B cell (primary cell): ENCODE measurements around the gene MORN1. TPM values are rescaled to one million over a fixed set of nuclear protein-coding genes. Genes with fewer than 3 reads are reported as not detected.
A peak's percentile ranks its signal among the peaks of the same experiment; 100 is the strongest.

ENCODE experiments used
- ATAC-seq: fragments of 200-7000 bp; cut with Tn5 transposase; one replicate; pipeline ENCODE4 v1.10.0; 2021; ENCODE audit warnings: low read depth, mild to moderate bottlenecking, moderate number of reproducible peaks, moderate library complexity
- CTCF ChIA-PET: fragments of 350-600 bp; sonication (Branson Sonifier 250); formaldehyde crosslinking; loops from one replicate; lab custom pipeline; 2021; ENCODE audit warnings: antibody characterized with exemption, inconsistent platforms; lab: Charles Lee
- POLR2A ChIA-PET: fragments of 350-600 bp; sonication (Branson Sonifier 250); formaldehyde crosslinking; loops from one replicate; lab custom pipeline; 2021; ENCODE audit warnings: antibody characterized with exemption; lab: Charles Lee
- DNase-seq: peaks from one replicate; pipeline ENCODE4 v3.0.0; 2013
- H2AFZ ChIP-seq: 2 replicates; pipeline ENCODE4 v1.6.1; 2012; ENCODE audit warnings: mild to moderate bottlenecking, low read depth, low read length; ENCODE audit not compliant: insufficient read depth, poor library complexity, severe bottlenecking
- H3K27ac ChIP-seq, 2 donors: 1 replicate in 1 of 2; 2 replicates in 1 of 2; pipeline ENCODE4 v1.5.1; 2012 to 2013; ENCODE audit warnings: low read length in 2 of 2, mild to moderate bottlenecking in 2 of 2, moderate library complexity in 1 of 2
- H3K27me3 ChIP-seq, 4 experiments: fragments of 200-600 bp in 1 of 4; sonication (generic) in 1 of 4; replicated peaks in 1 of 4; 1 replicate in 2 of 4; 2 replicates in 2 of 4; pipeline versions ENCODE4 v1.6.1 to v1.7.0; 2013 to 2016; ENCODE audit warnings: low read length in 3 of 4, mild to moderate bottlenecking in 2 of 4, mixed read lengths in 1 of 4, moderate library complexity in 1 of 4; ENCODE audit not compliant: insufficient read depth in 4 of 4, control insufficient read depth in 3 of 4; ENCODE audit errors: control extremely low read depth in 1 of 4
- H3K36me3 ChIP-seq, 2 experiments: replicated peaks in 1 of 2; 1 replicate in 1 of 2; 2 replicates in 1 of 2; pipeline versions ENCODE4 v1.6.1 to v1.7.1; 2013; ENCODE audit warnings: low read length in 1 of 2; ENCODE audit not compliant: insufficient read depth in 2 of 2, control insufficient read depth in 1 of 2; ENCODE audit errors: control extremely low read depth in 1 of 2, extremely low read depth in 1 of 2
- H3K4me1 ChIP-seq, 2 donors: fragments of 200-600 bp in 1 of 2; sonication (generic) in 1 of 2; 1 replicate in 1 of 2; 2 replicates in 1 of 2; pipeline versions ENCODE4 v1.5.1 to v1.6.1; 2013 to 2017; ENCODE audit warnings: low read length in 2 of 2; ENCODE audit not compliant: control insufficient read depth in 2 of 2, insufficient read depth in 2 of 2
- H3K4me2 ChIP-seq: replicated peaks from 2 replicates; pipeline ENCODE3; 2012; ENCODE audit warnings: mild to moderate bottlenecking, low read depth, low read length; ENCODE audit not compliant: poor library complexity, severe bottlenecking
- H3K4me3 ChIP-seq, 5 experiments: fragments of 200-600 bp in 1 of 5; sonication (generic) in 1 of 5; 1 replicate in 3 of 5; 2 replicates in 2 of 5; pipeline versions ENCODE4 v1.5.1 to v1.7.0; 2011 to 2016; ENCODE audit warnings: low read length in 4 of 5, mild to moderate bottlenecking in 4 of 5, low read depth in 2 of 5, control low read depth in 1 of 5, moderate library complexity in 1 of 5; ENCODE audit not compliant: insufficient read depth in 1 of 5; ENCODE audit errors: control extremely low read depth in 1 of 5, extremely low read depth in 1 of 5
- H3K79me2 ChIP-seq: fragments of 200-600 bp; sonication (generic); one replicate; pipeline ENCODE4 v1.6.0; 2016; ENCODE audit warnings: low read length; ENCODE audit not compliant: control insufficient read depth, insufficient read depth
- H3K9ac ChIP-seq: fragments of 200-600 bp; sonication (generic); 2 replicates; pipeline ENCODE4 v1.6.1; 2017; ENCODE audit warnings: mild to moderate bottlenecking, low read length, moderate library complexity
- H3K9me3 ChIP-seq, 3 donors: one replicate each; pipeline versions ENCODE4 v1.6.1 to v1.7.1; 2013; ENCODE audit warnings: low read length in 2 of 3; ENCODE audit not compliant: control insufficient read depth in 2 of 3, insufficient read depth in 1 of 3; ENCODE audit errors: control extremely low read depth in 1 of 3
- H4K20me1 ChIP-seq: 2 replicates; pipeline ENCODE4 v1.6.0; 2012; ENCODE audit warnings: mild to moderate bottlenecking, low read length; ENCODE audit not compliant: insufficient read depth, control insufficient read depth, poor library complexity, severe bottlenecking
- H3K27ac Mint-ChIP-seq: one replicate; pipeline ENCODE4 v1.8.0; 2021; ENCODE audit warnings: mixed read lengths
- H3K27me3 Mint-ChIP-seq: one replicate; pipeline ENCODE4 v1.8.0; 2021; ENCODE audit warnings: mixed read lengths
- H3K4me1 Mint-ChIP-seq: one replicate; pipeline ENCODE4 v1.8.0; 2021; ENCODE audit warnings: mixed read lengths
- H3K4me3 Mint-ChIP-seq: one replicate; pipeline ENCODE4 v1.8.0; 2021; ENCODE audit warnings: mixed read lengths
- H3K9me3 Mint-ChIP-seq: one replicate; pipeline ENCODE4 v1.8.0; 2022; ENCODE audit warnings: mixed read lengths; ENCODE audit not compliant: insufficient read depth
- CTCF ChIP-seq: fragments of 200-600 bp; IDR thresholded peaks from one replicate; pipeline ENCODE4 v1.8.0; 2022; ENCODE audit warnings: antibody characterized with exemption, mild to moderate bottlenecking
- EZH2 ChIP-seq: IDR thresholded peaks from 2 replicates; pipeline ENCODE4 v1.6.1; 2012; ENCODE audit warnings: borderline replicate concordance, low read depth, mild to moderate bottlenecking, moderate library complexity, low read length; ENCODE audit not compliant: insufficient read depth, poor library complexity, severe bottlenecking
- WGBS: methylation state at CpG from one replicate; pipeline ENCODE4 v1.1.5; 2013; ENCODE audit warnings: missing lambda C conversion rate; ENCODE audit not compliant: insufficient coverage; 5-methylcytosine and 5-hydroxymethylcytosine counted together
- intact Hi-C: fragments of 100-400 bp; cut with micrococcal nuclease; formaldehyde crosslinking; loops from one replicate; pipeline ENCODE4 v1.10.0; 2022
- polyA plus RNA-seq: library from polyadenylated mRNA; depleted of rRNA; stranded (reverse); fragments of >200 nt; gene quantifications from 2 replicates; pipeline ENCODE4 v1.2.3, GENCODE V29; 2012
- total RNA-seq, 2 donors: library from RNA; stranded (reverse); fragments of 120-200 nt in 1 of 2; gene quantifications; 1 replicate in 1 of 2; 2 replicates in 1 of 2; pipeline versions ENCODE4 v1.2.3 to v1.2.4, GENCODE V29; 2013 to 2022

Gene MORN1
- total and polyA plus RNA-seq, 2 donors (not counting 1 experiment from before 2014, with no cell fraction given) = 10.2 to 32.6 TPM

GRCh38 chr1:2393471-2393877 lies 2.1 kb upstream of the MORN1 start:
- WGBS = 95% methylated on average over 8 of the region's 9 CpGs
- no peaks in the 10 kb centered on the region for H3K9me3 ChIP-seq
- DNase-seq (no peak), ATAC-seq (no peak)
- Mint-ChIP-seq H3K9me3 (no peaks in the 10 kb centered on the region), H3K27ac (no peak overlapping the region), H3K4me1 (peaks cover 47% of the 10 kb centered on the region), H3K4me3 (peak overlapping the region; percentile 92), H3K27me3 (no peaks in the 10 kb centered on the region)
- intact Hi-C loops = no loop called here
- peaks cover 25 to 32% of the 10 kb centered on the region in 2 donors for H3K4me1 ChIP-seq
- POLR2A ChIA-PET = no interaction called here
- CTCF ChIA-PET = interaction anchor here (1.4 kb wide), 1 partner anchor 198 kb away, joined by 4 read pairs; no protein-coding TSS in a partner anchor
- H4K20me1 ChIP-seq = peaks cover 54% of the 10 kb centered on the region
- H3K79me2 ChIP-seq = peaks cover 76% of the 10 kb centered on the region
- no peak overlapping the region for H3K9ac ChIP-seq
- H2AFZ ChIP-seq = no peak overlapping the region
- no peak overlapping the region for H3K4me3 ChIP-seq
- no peak overlapping the region for H3K4me2 ChIP-seq
- peaks cover 2 to 48% of the 10 kb centered on the region in 2 experiments for H3K36me3 ChIP-seq
- H3K27ac ChIP-seq = peak overlapping the region in 1 of 2 donors; percentile 75
- no peak for TF ChIP-seq CTCF
- no peak for TF ChIP-seq EZH2
- H3K27me3 ChIP-seq = no peaks in the 10 kb centered on the region

GRCh38 chr1:2392686-2393085 lies 1.3 kb upstream of the MORN1 start:
- Mint-ChIP-seq H3K4me1 (peaks cover 53% of the 10 kb centered on the region), H3K27me3 (no peaks in the 10 kb centered on the region), H3K4me3 (peak overlapping the region; percentile 92), H3K27ac (peak overlapping the region; percentile 88), H3K9me3 (no peaks in the 10 kb centered on the region)
- CTCF ChIA-PET = no interaction called here
- WGBS = 71% methylated on average over 16 of the region's 16 CpGs
- Histone ChIP-seq H3K79me2 (peaks cover 69% of the 10 kb centered on the region), H3K9me3 (no peaks in the 10 kb centered on the region), H2AFZ (no peak overlapping the region), H3K9ac (peak overlapping the region; percentile 80), H3K4me1 (peaks cover 25 to 38% of the 10 kb centered on the region in 2 donors), H3K36me3 (peaks cover 2 to 44% of the 10 kb centered on the region in 2 experiments), H3K27ac (peak overlapping the region in 1 of 2 donors; percentile 75), H4K20me1 (peaks cover 50% of the 10 kb centered on the region), H3K27me3 (no peaks in the 10 kb centered on the region), H3K4me3 (peak overlapping the region; percentile 52 to 85 (median 65)), H3K4me2 (peak overlapping the region; percentile 97)
- no peak for DNase-seq
- POLR2A ChIA-PET = interaction anchor here (1.5 to 1.6 kb wide), 2 partner anchors 156 to 203 kb away, joined by 7 to 9 read pairs; no protein-coding TSS in a partner anchor
- intact Hi-C loops = no loop called here
- TF ChIP-seq EZH2 (no peak), CTCF (no peak)
- ATAC-seq = no peak
